WTC11 (cell line): ENCODE data around the gene SLC22A15. TPM values are rescaled to one million over a fixed set of nuclear protein-coding genes. Genes with fewer than 3 reads are reported as not detected.

Source experiments
- ATAC-seq: fragments of 200-7000 bp; cut with Tn5 transposase; 2 replicates; pipeline ENCODE4 v1.10.0; 2021; ENCODE audit warnings: mild to moderate bottlenecking, moderate library complexity
- CTCF ChIA-PET: fragments of 300-600 bp; sonication (Branson Sonifier 250); formaldehyde crosslinking; loops from one replicate; lab custom pipeline; 2021; ENCODE audit warnings: antibody characterized with exemption; lab: Charles Lee
- POLR2A ChIA-PET: fragments of 350-600 bp; sonication (Branson Sonifier 250); formaldehyde crosslinking; loops from one replicate; lab custom pipeline; 2021; ENCODE audit warnings: antibody characterized with exemption; lab: Charles Lee
- DNase-seq: peaks from one replicate; pipeline ENCODE4 v3.0.0; 2021; ENCODE audit warnings: low spot score
- H3K27ac Mint-ChIP-seq: 2 replicates; pipeline ENCODE4 v1.8.0; 2021; ENCODE audit warnings: mixed read lengths
- H3K27me3 Mint-ChIP-seq: 2 replicates; pipeline ENCODE4 v1.8.0; 2021; ENCODE audit warnings: low read depth, mild to moderate bottlenecking, moderate library complexity, mixed read lengths
- H3K36me3 Mint-ChIP-seq: 2 replicates; pipeline ENCODE4 v1.8.0; 2021; ENCODE audit warnings: mixed read lengths
- H3K4me1 Mint-ChIP-seq: 2 replicates; pipeline ENCODE4 v1.8.0; 2022; ENCODE audit warnings: mixed read lengths
- H3K4me3 Mint-ChIP-seq: 2 replicates; pipeline ENCODE4 v1.8.0; 2021; ENCODE audit warnings: mild to moderate bottlenecking, moderate library complexity, mixed read lengths
- H3K9me3 Mint-ChIP-seq: 2 replicates; pipeline ENCODE4 v1.8.0; 2021; ENCODE audit warnings: mixed read lengths
- ESRRA ChIP-seq: sonication (generic); formaldehyde crosslinking; IDR thresholded peaks from 2 replicates; pipeline ENCODE4 v1.8.1; 2022; ENCODE audit warnings: mild to moderate bottlenecking, missing genetic modification reagents, borderline replicate concordance
- ETV6 ChIP-seq: sonication (generic); formaldehyde crosslinking; IDR thresholded peaks from 2 replicates; pipeline ENCODE4 v1.8.1; 2022; ENCODE audit warnings: mild to moderate bottlenecking, missing genetic modification reagents
- GRHL2 ChIP-seq: fragments of 250-450 bp; sonication (Bioruptor Pico); IDR thresholded peaks from 2 replicates; pipeline ENCODE4 v1.8.0; 2022; ENCODE audit warnings: mild to moderate bottlenecking, moderate library complexity; ENCODE audit not compliant: insufficient replicate concordance, severe bottlenecking
- MYBL2 ChIP-seq: sonication (generic); formaldehyde crosslinking; IDR thresholded peaks from 2 replicates; pipeline ENCODE4 v1.8.1; 2023; ENCODE audit warnings: mild to moderate bottlenecking, moderate library complexity, missing genetic modification reagents
- NFATC4 ChIP-seq: fragments of 250-450 bp; sonication (Bioruptor Pico); IDR thresholded peaks from 2 replicates; pipeline ENCODE4 v1.9.0; 2021; ENCODE audit warnings: mild to moderate bottlenecking
- NFYB ChIP-seq: sonication (generic); formaldehyde crosslinking; conservative IDR thresholded peaks from 2 replicates; pipeline ENCODE4 v1.8.0; 2022; ENCODE audit warnings: low read depth, missing genetic modification reagents
- OVOL2 ChIP-seq: fragments of 250-450 bp; sonication (Bioruptor Pico); IDR thresholded peaks from 2 replicates; pipeline ENCODE4 v1.9.0; 2021; ENCODE audit warnings: mild to moderate bottlenecking, borderline replicate concordance
- PRRX2 ChIP-seq: fragments of 250-450 bp; sonication (Bioruptor Pico); IDR thresholded peaks from 2 replicates; pipeline ENCODE4 v1.8.0; 2021; ENCODE audit warnings: mild to moderate bottlenecking
- SOX15 ChIP-seq: fragments of 250-450 bp; sonication (Bioruptor Pico); IDR thresholded peaks from 2 replicates; pipeline ENCODE4 v1.9.0; 2021; ENCODE audit warnings: mild to moderate bottlenecking
- ZNF121 ChIP-seq: sonication (generic); formaldehyde crosslinking; IDR thresholded peaks from 2 replicates; pipeline ENCODE4 v1.8.0; 2023; ENCODE audit warnings: missing genetic modification reagents
- ZNF138 ChIP-seq: sonication (generic); formaldehyde crosslinking; conservative IDR thresholded peaks from 2 replicates; pipeline ENCODE4 v1.8.1; 2022; ENCODE audit warnings: mild to moderate bottlenecking, moderate library complexity, missing genetic modification reagents
- total RNA-seq: library from RNA; stranded (reverse); gene quantifications from 3 replicates; pipeline ENCODE4 v1.2.3, GENCODE V29; 2021
- TF ChIP-seq, protein P1 (sequence below): sonication (generic); formaldehyde crosslinking; IDR thresholded peaks from 2 replicates; pipeline ENCODE4 v1.8.1; 2022; ENCODE audit warnings: low read depth, mild to moderate bottlenecking, moderate library complexity, missing genetic modification reagents, borderline replicate concordance
- TF ChIP-seq, protein P2 (sequence below): fragments of 250-450 bp; sonication (Bioruptor Pico); IDR thresholded peaks from 2 replicates; pipeline ENCODE4 v1.9.0; 2021; ENCODE audit warnings: mild to moderate bottlenecking, borderline replicate concordance
- TF ChIP-seq, protein P3 (sequence below): sonication (generic); formaldehyde crosslinking; IDR thresholded peaks from 2 replicates; pipeline ENCODE4 v1.8.0; 2022; ENCODE audit warnings: mild to moderate bottlenecking, missing genetic modification reagents
- TF ChIP-seq, protein P4 (sequence below): sonication (generic); formaldehyde crosslinking; IDR thresholded peaks from 2 replicates; pipeline ENCODE4 v1.8.1; 2022; ENCODE audit warnings: missing genetic modification reagents, borderline replicate concordance
- TF ChIP-seq, protein P5 (sequence below): sonication (generic); formaldehyde crosslinking; IDR thresholded peaks from 2 replicates; pipeline ENCODE4 v1.8.0; 2022; ENCODE audit warnings: mild to moderate bottlenecking, missing genetic modification reagents
- TF ChIP-seq, protein P6 (sequence below): sonication (generic); formaldehyde crosslinking; IDR thresholded peaks from 2 replicates; pipeline ENCODE4 v1.8.0; 2023; ENCODE audit warnings: missing genetic modification reagents, mild to moderate bottlenecking, borderline replicate concordance

Gene SLC22A15
- total RNA-seq, 1 experiment from 2014 or later, result 4.5 TPM

DNA sequence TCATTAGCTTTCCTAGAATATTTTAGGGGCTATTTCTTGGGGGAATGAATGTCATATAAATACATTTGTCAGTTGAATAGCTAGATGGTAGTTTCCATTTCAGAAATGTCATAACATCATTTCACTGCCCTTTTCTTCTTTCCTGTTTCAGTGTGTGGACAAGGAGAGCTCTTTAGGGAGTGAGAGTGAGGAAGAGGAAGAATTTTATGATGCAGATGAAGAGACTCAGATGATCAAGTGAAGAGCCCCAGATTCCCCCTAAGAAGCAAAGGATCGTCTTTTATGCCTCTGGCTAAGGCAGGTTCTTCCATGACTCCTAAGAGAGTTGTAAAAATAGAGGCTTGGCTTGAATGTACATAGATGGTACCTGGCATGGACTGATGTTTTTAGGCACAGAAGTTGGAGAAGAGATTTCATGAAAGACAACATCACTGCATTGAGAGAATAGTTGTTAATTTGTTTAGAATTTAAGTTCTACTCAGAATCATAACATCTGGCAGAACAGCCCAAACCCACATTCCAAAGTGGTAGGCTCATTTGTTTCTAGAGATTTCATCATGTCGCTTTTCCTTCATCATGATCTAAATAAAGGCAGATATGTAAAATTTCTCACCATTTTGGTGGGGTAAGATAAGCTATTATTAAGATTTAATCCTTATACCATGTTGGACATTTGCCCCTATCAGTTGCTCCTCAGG is 90.7 kb downstream of the SLC22A15 start:
- Mint-ChIP-seq H3K4me1 (no peaks in the 10 kb centered on the region), H3K27me3 (no peaks in the 10 kb centered on the region), H3K27ac (no peak overlapping the region), H3K4me3 (no peak overlapping the region), H3K36me3 (peaks cover 12% of the 10 kb centered on the region), H3K9me3 (no peaks in the 10 kb centered on the region)
- ATAC-seq, result no peak
- POLR2A ChIA-PET, result no interaction called here
- TF ChIP-seq NFATC4 (CRISPR knock-in tag) (no peak), PRRX2 (CRISPR knock-in tag) (no peak)
- CTCF ChIA-PET, result interaction anchor here (0.6 kb wide), 1 partner anchor 295 kb away, joined by 3 read pairs; no protein-coding TSS in a partner anchor
- DNase-seq, result no peak

DNA sequence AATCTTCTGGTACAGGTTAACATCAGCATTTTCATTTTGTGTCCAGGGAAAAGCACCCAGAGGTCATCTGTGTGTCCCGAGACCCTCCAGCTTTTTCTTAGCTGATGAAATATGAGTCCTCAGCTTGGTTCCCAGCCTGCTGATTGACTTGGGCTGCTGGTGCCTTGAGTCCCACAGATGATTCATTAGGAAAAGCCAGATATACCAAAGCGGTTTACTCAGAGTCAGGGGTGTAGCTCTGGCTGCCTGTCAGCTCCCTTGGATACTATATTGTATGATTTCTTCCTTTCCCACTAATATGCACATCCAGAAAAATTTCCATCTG is 91.2 kb downstream of the SLC22A15 start:
- no peaks in the 10 kb centered on the region for H3K9me3 Mint-ChIP-seq
- H3K4me3 Mint-ChIP-seq, result no peak overlapping the region
- H3K27ac Mint-ChIP-seq, result no peak overlapping the region
- no peak for ATAC-seq
- TF ChIP-seq ZNF138 (CRISPR knock-in tag) (no peak), OVOL2 (no peak), GRHL2 (CRISPR knock-in tag) (no peak), ETV6 (no peak), ZNF121 (CRISPR knock-in tag) (no peak), MYBL2 (CRISPR knock-in tag) (no peak), SOX15 (CRISPR knock-in tag) (no peak), NFATC4 (CRISPR knock-in tag) (no peak), NFYB (CRISPR knock-in tag) (no peak), ESRRA (CRISPR knock-in tag) (no peak)
- TF ChIP-seq, protein P1, sequence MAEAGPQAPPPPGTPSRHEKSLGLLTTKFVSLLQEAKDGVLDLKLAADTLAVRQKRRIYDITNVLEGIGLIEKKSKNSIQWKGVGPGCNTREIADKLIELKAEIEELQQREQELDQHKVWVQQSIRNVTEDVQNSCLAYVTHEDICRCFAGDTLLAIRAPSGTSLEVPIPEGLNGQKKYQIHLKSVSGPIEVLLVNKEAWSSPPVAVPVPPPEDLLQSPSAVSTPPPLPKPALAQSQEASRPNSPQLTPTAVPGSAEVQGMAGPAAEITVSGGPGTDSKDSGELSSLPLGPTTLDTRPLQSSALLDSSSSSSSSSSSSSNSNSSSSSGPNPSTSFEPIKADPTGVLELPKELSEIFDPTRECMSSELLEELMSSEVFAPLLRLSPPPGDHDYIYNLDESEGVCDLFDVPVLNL (CRISPR knock-in tag), result no peak
- TF ChIP-seq, protein P2, sequence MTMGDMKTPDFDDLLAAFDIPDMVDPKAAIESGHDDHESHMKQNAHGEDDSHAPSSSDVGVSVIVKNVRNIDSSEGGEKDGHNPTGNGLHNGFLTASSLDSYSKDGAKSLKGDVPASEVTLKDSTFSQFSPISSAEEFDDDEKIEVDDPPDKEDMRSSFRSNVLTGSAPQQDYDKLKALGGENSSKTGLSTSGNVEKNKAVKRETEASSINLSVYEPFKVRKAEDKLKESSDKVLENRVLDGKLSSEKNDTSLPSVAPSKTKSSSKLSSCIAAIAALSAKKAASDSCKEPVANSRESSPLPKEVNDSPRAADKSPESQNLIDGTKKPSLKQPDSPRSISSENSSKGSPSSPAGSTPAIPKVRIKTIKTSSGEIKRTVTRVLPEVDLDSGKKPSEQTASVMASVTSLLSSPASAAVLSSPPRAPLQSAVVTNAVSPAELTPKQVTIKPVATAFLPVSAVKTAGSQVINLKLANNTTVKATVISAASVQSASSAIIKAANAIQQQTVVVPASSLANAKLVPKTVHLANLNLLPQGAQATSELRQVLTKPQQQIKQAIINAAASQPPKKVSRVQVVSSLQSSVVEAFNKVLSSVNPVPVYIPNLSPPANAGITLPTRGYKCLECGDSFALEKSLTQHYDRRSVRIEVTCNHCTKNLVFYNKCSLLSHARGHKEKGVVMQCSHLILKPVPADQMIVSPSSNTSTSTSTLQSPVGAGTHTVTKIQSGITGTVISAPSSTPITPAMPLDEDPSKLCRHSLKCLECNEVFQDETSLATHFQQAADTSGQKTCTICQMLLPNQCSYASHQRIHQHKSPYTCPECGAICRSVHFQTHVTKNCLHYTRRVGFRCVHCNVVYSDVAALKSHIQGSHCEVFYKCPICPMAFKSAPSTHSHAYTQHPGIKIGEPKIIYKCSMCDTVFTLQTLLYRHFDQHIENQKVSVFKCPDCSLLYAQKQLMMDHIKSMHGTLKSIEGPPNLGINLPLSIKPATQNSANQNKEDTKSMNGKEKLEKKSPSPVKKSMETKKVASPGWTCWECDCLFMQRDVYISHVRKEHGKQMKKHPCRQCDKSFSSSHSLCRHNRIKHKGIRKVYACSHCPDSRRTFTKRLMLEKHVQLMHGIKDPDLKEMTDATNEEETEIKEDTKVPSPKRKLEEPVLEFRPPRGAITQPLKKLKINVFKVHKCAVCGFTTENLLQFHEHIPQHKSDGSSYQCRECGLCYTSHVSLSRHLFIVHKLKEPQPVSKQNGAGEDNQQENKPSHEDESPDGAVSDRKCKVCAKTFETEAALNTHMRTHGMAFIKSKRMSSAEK, result no peak
- TF ChIP-seq, protein P3, sequence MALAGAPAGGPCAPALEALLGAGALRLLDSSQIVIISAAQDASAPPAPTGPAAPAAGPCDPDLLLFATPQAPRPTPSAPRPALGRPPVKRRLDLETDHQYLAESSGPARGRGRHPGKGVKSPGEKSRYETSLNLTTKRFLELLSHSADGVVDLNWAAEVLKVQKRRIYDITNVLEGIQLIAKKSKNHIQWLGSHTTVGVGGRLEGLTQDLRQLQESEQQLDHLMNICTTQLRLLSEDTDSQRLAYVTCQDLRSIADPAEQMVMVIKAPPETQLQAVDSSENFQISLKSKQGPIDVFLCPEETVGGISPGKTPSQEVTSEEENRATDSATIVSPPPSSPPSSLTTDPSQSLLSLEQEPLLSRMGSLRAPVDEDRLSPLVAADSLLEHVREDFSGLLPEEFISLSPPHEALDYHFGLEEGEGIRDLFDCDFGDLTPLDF (CRISPR knock-in tag), result no peak
- TF ChIP-seq, protein P4, sequence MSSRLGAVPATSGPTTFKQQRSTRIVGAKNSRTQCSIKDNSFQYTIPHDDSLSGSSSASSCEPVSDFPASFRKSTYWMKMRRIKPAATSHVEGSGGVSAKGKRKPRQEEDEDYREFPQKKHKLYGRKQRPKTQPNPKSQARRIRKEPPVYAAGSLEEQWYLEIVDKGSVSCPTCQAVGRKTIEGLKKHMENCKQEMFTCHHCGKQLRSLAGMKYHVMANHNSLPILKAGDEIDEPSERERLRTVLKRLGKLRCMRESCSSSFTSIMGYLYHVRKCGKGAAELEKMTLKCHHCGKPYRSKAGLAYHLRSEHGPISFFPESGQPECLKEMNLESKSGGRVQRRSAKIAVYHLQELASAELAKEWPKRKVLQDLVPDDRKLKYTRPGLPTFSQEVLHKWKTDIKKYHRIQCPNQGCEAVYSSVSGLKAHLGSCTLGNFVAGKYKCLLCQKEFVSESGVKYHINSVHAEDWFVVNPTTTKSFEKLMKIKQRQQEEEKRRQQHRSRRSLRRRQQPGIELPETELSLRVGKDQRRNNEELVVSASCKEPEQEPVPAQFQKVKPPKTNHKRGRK (CRISPR knock-in tag), result no peak
- TF ChIP-seq, protein P5, sequence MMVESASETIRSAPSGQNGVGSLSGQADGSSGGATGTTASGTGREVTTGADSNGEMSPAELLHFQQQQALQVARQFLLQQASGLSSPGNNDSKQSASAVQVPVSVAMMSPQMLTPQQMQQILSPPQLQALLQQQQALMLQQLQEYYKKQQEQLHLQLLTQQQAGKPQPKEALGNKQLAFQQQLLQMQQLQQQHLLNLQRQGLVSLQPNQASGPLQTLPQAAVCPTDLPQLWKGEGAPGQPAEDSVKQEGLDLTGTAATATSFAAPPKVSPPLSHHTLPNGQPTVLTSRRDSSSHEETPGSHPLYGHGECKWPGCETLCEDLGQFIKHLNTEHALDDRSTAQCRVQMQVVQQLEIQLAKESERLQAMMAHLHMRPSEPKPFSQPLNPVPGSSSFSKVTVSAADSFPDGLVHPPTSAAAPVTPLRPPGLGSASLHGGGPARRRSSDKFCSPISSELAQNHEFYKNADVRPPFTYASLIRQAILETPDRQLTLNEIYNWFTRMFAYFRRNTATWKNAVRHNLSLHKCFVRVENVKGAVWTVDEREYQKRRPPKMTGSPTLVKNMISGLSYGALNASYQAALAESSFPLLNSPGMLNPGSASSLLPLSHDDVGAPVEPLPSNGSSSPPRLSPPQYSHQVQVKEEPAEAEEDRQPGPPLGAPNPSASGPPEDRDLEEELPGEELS (CRISPR knock-in tag), result no peak
- TF ChIP-seq, protein P6, sequence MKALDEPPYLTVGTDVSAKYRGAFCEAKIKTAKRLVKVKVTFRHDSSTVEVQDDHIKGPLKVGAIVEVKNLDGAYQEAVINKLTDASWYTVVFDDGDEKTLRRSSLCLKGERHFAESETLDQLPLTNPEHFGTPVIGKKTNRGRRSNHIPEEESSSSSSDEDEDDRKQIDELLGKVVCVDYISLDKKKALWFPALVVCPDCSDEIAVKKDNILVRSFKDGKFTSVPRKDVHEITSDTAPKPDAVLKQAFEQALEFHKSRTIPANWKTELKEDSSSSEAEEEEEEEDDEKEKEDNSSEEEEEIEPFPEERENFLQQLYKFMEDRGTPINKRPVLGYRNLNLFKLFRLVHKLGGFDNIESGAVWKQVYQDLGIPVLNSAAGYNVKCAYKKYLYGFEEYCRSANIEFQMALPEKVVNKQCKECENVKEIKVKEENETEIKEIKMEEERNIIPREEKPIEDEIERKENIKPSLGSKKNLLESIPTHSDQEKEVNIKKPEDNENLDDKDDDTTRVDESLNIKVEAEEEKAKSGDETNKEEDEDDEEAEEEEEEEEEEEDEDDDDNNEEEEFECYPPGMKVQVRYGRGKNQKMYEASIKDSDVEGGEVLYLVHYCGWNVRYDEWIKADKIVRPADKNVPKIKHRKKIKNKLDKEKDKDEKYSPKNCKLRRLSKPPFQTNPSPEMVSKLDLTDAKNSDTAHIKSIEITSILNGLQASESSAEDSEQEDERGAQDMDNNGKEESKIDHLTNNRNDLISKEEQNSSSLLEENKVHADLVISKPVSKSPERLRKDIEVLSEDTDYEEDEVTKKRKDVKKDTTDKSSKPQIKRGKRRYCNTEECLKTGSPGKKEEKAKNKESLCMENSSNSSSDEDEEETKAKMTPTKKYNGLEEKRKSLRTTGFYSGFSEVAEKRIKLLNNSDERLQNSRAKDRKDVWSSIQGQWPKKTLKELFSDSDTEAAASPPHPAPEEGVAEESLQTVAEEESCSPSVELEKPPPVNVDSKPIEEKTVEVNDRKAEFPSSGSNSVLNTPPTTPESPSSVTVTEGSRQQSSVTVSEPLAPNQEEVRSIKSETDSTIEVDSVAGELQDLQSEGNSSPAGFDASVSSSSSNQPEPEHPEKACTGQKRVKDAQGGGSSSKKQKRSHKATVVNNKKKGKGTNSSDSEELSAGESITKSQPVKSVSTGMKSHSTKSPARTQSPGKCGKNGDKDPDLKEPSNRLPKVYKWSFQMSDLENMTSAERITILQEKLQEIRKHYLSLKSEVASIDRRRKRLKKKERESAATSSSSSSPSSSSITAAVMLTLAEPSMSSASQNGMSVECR (CRISPR knock-in tag), result no peak
- TF ChIP-seq, all 79 proteins: peak for 0
- Mint-ChIP-seq H3K36me3 (peaks cover 12% of the 10 kb centered on the region), H3K27me3 (no peaks in the 10 kb centered on the region), H3K4me1 (no peaks in the 10 kb centered on the region)
- no peak for DNase-seq
- CTCF ChIA-PET, result interaction anchor here (0.6 kb wide), 1 partner anchor 295 kb away, joined by 3 read pairs; no protein-coding TSS in a partner anchor
- POLR2A ChIA-PET, result no interaction called here
